ENCODE measurements around the gene RRAS.

- no peak for TF ChIP-seq TAF1 (IDR thresholded peaks at IDR 0.05; ENCODE audit: borderline replicate concordance, insufficient read depth, low read length)
- TF ChIP-seq SIN3A (IDR thresholded peaks at IDR 0.05; ENCODE audit: borderline replicate concordance, insufficient read depth, low read length), result no peak
- no peak for TF ChIP-seq POLR2AphosphoS5 (IDR thresholded peaks at IDR 0.05; ENCODE audit: low read depth, low read length)
- TF ChIP-seq REST (IDR thresholded peaks at IDR 0.05; ENCODE audit: insufficient read depth in 1 of 2, low read depth in 2 of 2, low read length in 2 of 2), result no peak
These were observed 10.3 kb downstream of the RRAS start for GRCh38 chr19:49629659-49630058.

All from PFSK-1 (cell line).